Measurements from ENCODE around the gene ADD3. TPM values are rescaled to one million over a fixed set of nuclear protein-coding genes. Genes with fewer than 3 reads are reported as not detected.

ADD3 gene
- total and polyA plus RNA-seq, 2 donors (not counting 3 experiments of a cell fraction or from before 2014, with no cell fraction given), result 14.9 to 55.2 TPM

DNA sequence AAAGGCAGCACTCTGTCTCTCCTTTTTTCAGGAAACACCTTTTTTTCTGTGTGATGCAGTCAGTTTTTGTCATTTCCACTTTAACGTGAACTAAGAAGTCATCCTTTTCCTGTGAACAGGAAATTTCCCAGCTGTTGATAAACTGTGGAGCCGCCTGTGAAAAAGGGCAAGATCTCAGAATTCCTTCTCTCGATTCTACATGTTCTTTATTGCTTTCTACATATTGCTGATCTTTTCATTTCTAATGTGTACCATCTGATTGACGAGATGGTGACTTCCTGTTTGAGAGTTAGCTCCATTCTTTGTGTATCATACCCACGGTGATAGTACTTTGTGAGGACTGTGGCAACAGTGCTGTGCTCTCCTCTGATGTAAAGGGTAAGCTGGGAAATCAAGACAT lies 50.4 kb downstream of the ADD3 start:
- Histone ChIP-seq H3K4me3 (replicated peaks in 1 of 3; ENCODE audit: insufficient read depth in 1 of 3, low read depth in 1 of 3, low read length in 3 of 3) (no peak overlapping the region), H3K27ac (ENCODE audit: insufficient read depth, low read depth, low read length) (peak overlapping the region; percentile 18), H3K4me2 (ENCODE audit: insufficient read depth, low read length) (peak overlapping the region; percentile 56), H3K9me1 (replicated peaks; ENCODE audit: control insufficient read depth, extremely low read depth, insufficient read depth, low read length) (no peaks in the 10 kb centered on the region), H3K9ac (replicated peaks; ENCODE audit: extremely low read depth, insufficient read depth, low read length) (no peak overlapping the region), H3K9me3 (replicated peaks; ENCODE audit: control insufficient read depth, insufficient read depth, low read length) (no peaks in the 10 kb centered on the region), H2AFZ (ENCODE audit: low read depth, low read length) (peak overlapping the region; percentile 19), H3K27me3 (ENCODE audit: control insufficient read depth in 2 of 2, insufficient read depth in 2 of 2, low read length in 2 of 2) (no peaks in the 10 kb centered on the region), H3K79me2 (ENCODE audit: control insufficient read depth, insufficient read depth, low read length) (no peaks in the 10 kb centered on the region), H3K4me1 (ENCODE audit: control insufficient read depth, extremely low read depth, insufficient read depth, low read length) (peaks cover 14% of the 10 kb centered on the region), H3K36me3 (ENCODE audit: control insufficient read depth in 2 of 2, extremely low read depth in 1 of 2, insufficient read depth in 2 of 2, low read length in 2 of 2) (no peaks in the 10 kb centered on the region), H4K20me1 (replicated peaks; ENCODE audit: control insufficient read depth, extremely low read depth, insufficient read depth, low read length) (no peaks in the 10 kb centered on the region)
- intact Hi-C loops (cut with micrococcal nuclease) (loop anchor here (2.0 kb wide), 2 partner anchors 17 to 49 kb away; no protein-coding TSS in a partner anchor), dilution Hi-C loops (cut with MboI; ENCODE audit: extremely low pct_ligation_motif_present, low sequenced_read_pairs) (no loop called here)
- CTCF ChIA-PET, result interaction anchor here (0.8 to 2.1 kb wide), 7 partner anchors 8 to 174 kb away, joined by 3 to 17 read pairs (median 5); no protein-coding TSS in a partner anchor
- POLR2A ChIA-PET, result interaction anchor here (0.6 to 0.7 kb wide), 3 partner anchors 24 to 67 kb away, joined by 3 to 5 read pairs (median 3); no protein-coding TSS in a partner anchor
- TF ChIP-seq JUN (IDR thresholded peaks at IDR 0.05; ENCODE audit: borderline replicate concordance, insufficient read depth, insufficient read length, low read depth), result no peak
- no peak for TF ChIP-seq POLR2AphosphoS5 (IDR thresholded peaks at IDR 0.05; ENCODE audit: insufficient read depth, low read depth, low read length)
- TF ChIP-seq GATA2 (IDR thresholded peaks at IDR 0.05; ENCODE audit: insufficient read depth, insufficient read length, low read depth, low read length), result no peak
- TF ChIP-seq, protein P1, sequence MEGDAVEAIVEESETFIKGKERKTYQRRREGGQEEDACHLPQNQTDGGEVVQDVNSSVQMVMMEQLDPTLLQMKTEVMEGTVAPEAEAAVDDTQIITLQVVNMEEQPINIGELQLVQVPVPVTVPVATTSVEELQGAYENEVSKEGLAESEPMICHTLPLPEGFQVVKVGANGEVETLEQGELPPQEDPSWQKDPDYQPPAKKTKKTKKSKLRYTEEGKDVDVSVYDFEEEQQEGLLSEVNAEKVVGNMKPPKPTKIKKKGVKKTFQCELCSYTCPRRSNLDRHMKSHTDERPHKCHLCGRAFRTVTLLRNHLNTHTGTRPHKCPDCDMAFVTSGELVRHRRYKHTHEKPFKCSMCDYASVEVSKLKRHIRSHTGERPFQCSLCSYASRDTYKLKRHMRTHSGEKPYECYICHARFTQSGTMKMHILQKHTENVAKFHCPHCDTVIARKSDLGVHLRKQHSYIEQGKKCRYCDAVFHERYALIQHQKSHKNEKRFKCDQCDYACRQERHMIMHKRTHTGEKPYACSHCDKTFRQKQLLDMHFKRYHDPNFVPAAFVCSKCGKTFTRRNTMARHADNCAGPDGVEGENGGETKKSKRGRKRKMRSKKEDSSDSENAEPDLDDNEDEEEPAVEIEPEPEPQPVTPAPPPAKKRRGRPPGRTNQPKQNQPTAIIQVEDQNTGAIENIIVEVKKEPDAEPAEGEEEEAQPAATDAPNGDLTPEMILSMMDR (IDR thresholded peaks at IDR 0.05; ENCODE audit: extremely low read depth in 1 of 2, insufficient read depth in 1 of 2, low read depth in 1 of 2, low read length in 2 of 2), result no peak
- TF ChIP-seq, protein P2, sequence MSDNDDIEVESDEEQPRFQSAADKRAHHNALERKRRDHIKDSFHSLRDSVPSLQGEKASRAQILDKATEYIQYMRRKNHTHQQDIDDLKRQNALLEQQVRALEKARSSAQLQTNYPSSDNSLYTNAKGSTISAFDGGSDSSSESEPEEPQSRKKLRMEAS (IDR thresholded peaks at IDR 0.05; ENCODE audit: insufficient read depth, insufficient read length), result no peak
- no peak for TF ChIP-seq EZH2 (IDR thresholded peaks at IDR 0.05; ENCODE audit: borderline replicate concordance, low read depth, low read length, severe bottlenecking)
- peak; percentile 41 for TF ChIP-seq FOS (IDR thresholded peaks at IDR 0.05; ENCODE audit: borderline replicate concordance, insufficient read depth, low read length)
- TF ChIP-seq POLR2A (IDR thresholded peaks at IDR 0.05; ENCODE audit: low read depth, low read length), result no peak
- no TSS peak for BruUV-seq (replicated peaks)
- FAIRE-seq (no peak), DNase-seq (ENCODE audit: low read depth, low spot score) (peak; percentile 58)
